ENCODE data around the gene C21orf58.

Gene C21orf58

DNA sequence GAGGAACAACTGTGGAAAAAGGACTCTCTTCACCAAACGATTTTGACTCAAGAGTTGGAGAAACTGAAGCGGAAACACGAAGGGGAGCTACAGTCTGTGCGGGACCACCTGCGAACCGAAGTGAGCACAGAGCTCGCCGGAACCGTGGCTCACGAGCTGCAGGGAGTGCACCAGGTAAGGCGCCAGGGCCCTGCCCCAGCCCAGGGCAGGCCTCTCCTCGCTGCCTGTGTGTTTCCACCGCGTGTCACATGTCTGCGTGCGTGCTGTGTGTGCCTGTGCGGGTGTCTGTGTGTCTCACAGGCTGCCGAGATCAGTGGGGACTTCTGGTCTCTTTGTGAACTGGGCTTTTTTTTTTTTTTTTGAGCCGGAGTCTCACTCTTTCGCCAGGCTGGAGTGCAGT is 43.3 kb upstream of the C21orf58 start:
- no peak overlapping the region for H3K9ac ChIP-seq (ENCODE audit: low read length)
- H3K79me2 ChIP-seq (ENCODE audit: insufficient read depth, low read length), result no peaks in the 10 kb centered on the region
- H3K4me3 ChIP-seq (ENCODE audit: low read depth, low read length, poor library complexity, severe bottlenecking), result no peak overlapping the region
- H3K4me2 ChIP-seq (ENCODE audit: low read length), result no peak overlapping the region
- no peak overlapping the region for H3K27ac ChIP-seq (ENCODE audit: low read depth, low read length, poor library complexity, severe bottlenecking)
- peaks cover 5% of the 10 kb centered on the region for H3K4me1 ChIP-seq (ENCODE audit: insufficient read depth, low read length, severe bottlenecking)
- H3K9me3 ChIP-seq (ENCODE audit: low read length), result no peaks in the 10 kb centered on the region
- no peaks in the 10 kb centered on the region for H3K9me2 ChIP-seq (ENCODE audit: low read depth, low read length)
- peaks cover 71% of the 10 kb centered on the region for H3K36me3 ChIP-seq (ENCODE audit: insufficient read depth, low read length)
- no peaks in the 10 kb centered on the region for H3K27me3 ChIP-seq (ENCODE audit: insufficient read depth, low read length)
- H3F3A ChIP-seq (ENCODE audit: insufficient read depth, low read length), result no peaks in the 10 kb centered on the region
- no peak for TF ChIP-seq EZH2 (IDR thresholded peaks at IDR 0.05; ENCODE audit: borderline replicate concordance, low read length)
- TF ChIP-seq, protein P1, sequence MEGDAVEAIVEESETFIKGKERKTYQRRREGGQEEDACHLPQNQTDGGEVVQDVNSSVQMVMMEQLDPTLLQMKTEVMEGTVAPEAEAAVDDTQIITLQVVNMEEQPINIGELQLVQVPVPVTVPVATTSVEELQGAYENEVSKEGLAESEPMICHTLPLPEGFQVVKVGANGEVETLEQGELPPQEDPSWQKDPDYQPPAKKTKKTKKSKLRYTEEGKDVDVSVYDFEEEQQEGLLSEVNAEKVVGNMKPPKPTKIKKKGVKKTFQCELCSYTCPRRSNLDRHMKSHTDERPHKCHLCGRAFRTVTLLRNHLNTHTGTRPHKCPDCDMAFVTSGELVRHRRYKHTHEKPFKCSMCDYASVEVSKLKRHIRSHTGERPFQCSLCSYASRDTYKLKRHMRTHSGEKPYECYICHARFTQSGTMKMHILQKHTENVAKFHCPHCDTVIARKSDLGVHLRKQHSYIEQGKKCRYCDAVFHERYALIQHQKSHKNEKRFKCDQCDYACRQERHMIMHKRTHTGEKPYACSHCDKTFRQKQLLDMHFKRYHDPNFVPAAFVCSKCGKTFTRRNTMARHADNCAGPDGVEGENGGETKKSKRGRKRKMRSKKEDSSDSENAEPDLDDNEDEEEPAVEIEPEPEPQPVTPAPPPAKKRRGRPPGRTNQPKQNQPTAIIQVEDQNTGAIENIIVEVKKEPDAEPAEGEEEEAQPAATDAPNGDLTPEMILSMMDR (IDR thresholded peaks at IDR 0.05; ENCODE audit: low read length), result no peak
- no peaks in the 10 kb centered on the region for H4K20me1 ChIP-seq (ENCODE audit: insufficient read depth, low read length)
- H2AFZ ChIP-seq (ENCODE audit: low read length), result no peak overlapping the region

DNA sequence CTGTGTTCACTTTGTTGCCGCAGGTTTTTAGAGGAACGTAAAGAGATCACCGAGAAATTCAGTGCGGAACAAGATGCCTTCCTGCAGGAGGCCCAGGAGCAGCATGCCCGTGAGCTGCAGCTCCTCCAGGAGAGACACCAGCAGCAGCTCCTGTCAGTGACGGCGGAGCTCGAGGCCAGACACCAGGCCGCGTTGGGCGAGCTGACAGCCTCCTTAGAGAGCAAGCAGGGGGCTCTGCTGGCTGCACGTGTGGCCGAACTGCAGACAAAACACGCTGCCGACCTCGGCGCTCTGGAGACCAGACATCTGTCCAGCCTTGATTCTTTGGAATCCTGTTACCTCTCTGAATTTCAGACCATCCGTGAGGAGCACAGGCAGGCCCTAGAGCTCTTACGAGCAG is 42.9 kb upstream of the C21orf58 start:
- H3K4me1 ChIP-seq (ENCODE audit: insufficient read depth, low read length, severe bottlenecking), result peaks cover 5% of the 10 kb centered on the region
- no peak overlapping the region for H3K27ac ChIP-seq (ENCODE audit: low read depth, low read length, poor library complexity, severe bottlenecking)
- no peak overlapping the region for H2AFZ ChIP-seq (ENCODE audit: low read length)
- no peak overlapping the region for H3K4me3 ChIP-seq (ENCODE audit: low read depth, low read length, poor library complexity, severe bottlenecking)
- no peaks in the 10 kb centered on the region for H3K27me3 ChIP-seq (ENCODE audit: insufficient read depth, low read length)
- no peak overlapping the region for H3K4me2 ChIP-seq (ENCODE audit: low read length)
- H3K36me3 ChIP-seq (ENCODE audit: insufficient read depth, low read length), result peaks cover 71% of the 10 kb centered on the region
- no peak overlapping the region for H3K9ac ChIP-seq (ENCODE audit: low read length)
- H3K9me2 ChIP-seq (ENCODE audit: low read depth, low read length), result no peaks in the 10 kb centered on the region
- TF ChIP-seq, protein P1 (IDR thresholded peaks at IDR 0.05; ENCODE audit: low read length), result no peak
- TF ChIP-seq EZH2 (IDR thresholded peaks at IDR 0.05; ENCODE audit: borderline replicate concordance, low read length), result no peak
- H3K9me3 ChIP-seq (ENCODE audit: low read length), result no peaks in the 10 kb centered on the region
- no peaks in the 10 kb centered on the region for H4K20me1 ChIP-seq (ENCODE audit: insufficient read depth, low read length)
- H3F3A ChIP-seq (ENCODE audit: insufficient read depth, low read length), result no peaks in the 10 kb centered on the region
- no peaks in the 10 kb centered on the region for H3K79me2 ChIP-seq (ENCODE audit: insufficient read depth, low read length)

DNA sequence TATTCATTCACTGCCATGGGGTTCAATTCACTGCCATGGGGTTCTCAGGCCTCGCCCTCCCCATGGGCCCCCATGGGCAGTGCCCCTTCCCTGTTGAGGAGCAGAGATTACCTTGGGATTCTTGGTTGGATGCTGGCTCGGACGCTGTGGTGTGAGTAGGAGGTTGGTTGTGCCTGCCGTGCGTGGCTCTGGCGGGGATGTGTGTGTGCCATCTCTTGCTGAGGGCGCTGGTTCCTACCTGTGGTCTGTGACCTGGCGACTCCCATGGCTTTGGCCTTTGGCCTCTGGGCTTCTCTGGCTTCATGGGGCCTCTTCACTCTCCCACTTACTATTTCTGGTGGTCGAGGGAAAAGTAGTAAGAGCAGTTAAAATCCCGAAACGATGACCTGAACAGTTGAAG is 42.4 kb upstream of the C21orf58 start:
- H3K4me2 ChIP-seq (ENCODE audit: low read length), result no peak overlapping the region
- H3K4me1 ChIP-seq (ENCODE audit: insufficient read depth, low read length, severe bottlenecking), result peaks cover 5% of the 10 kb centered on the region
- H3K9me2 ChIP-seq (ENCODE audit: low read depth, low read length), result no peaks in the 10 kb centered on the region
- no peaks in the 10 kb centered on the region for H3K27me3 ChIP-seq (ENCODE audit: insufficient read depth, low read length)
- no peak overlapping the region for H3K27ac ChIP-seq (ENCODE audit: low read depth, low read length, poor library complexity, severe bottlenecking)
- peaks cover 69% of the 10 kb centered on the region for H3K36me3 ChIP-seq (ENCODE audit: insufficient read depth, low read length)
- no peak overlapping the region for H2AFZ ChIP-seq (ENCODE audit: low read length)
- H4K20me1 ChIP-seq (ENCODE audit: insufficient read depth, low read length), result no peaks in the 10 kb centered on the region
- no peak overlapping the region for H3K9ac ChIP-seq (ENCODE audit: low read length)
- H3K4me3 ChIP-seq (ENCODE audit: low read depth, low read length, poor library complexity, severe bottlenecking), result no peak overlapping the region
- no peaks in the 10 kb centered on the region for H3K9me3 ChIP-seq (ENCODE audit: low read length)
- H3K79me2 ChIP-seq (ENCODE audit: insufficient read depth, low read length), result no peaks in the 10 kb centered on the region
- no peak for TF ChIP-seq EZH2 (IDR thresholded peaks at IDR 0.05; ENCODE audit: borderline replicate concordance, low read length)
- no peaks in the 10 kb centered on the region for H3F3A ChIP-seq (ENCODE audit: insufficient read depth, low read length)

DNA sequence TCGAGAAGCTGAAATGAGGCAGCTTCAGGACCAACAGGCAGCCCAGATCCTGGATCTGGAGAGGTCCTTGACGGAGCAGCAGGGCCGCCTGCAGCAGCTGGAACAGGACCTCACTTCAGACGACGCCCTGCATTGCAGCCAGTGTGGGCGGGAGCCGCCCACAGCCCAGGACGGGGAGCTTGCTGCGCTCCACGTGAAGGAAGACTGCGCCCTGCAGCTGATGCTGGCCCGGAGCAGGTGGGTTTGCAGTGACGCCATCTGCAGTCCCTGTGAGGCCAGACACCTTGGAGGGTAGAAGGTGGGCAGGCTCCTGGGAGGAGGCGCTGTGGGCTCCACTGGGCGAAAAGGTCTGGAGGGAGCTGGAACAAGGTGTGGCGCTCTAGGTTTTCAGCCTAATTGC is 40.0 kb upstream of the C21orf58 start:
- no peak for TF ChIP-seq EZH2 (IDR thresholded peaks at IDR 0.05; ENCODE audit: borderline replicate concordance, low read length)
- Histone ChIP-seq H3K9me2 (ENCODE audit: low read depth, low read length) (no peaks in the 10 kb centered on the region), H3K4me2 (ENCODE audit: low read length) (no peak overlapping the region), H3K4me1 (ENCODE audit: insufficient read depth, low read length, severe bottlenecking) (peaks cover 3% of the 10 kb centered on the region), H2AFZ (ENCODE audit: low read length) (no peak overlapping the region), H3K9ac (ENCODE audit: low read length) (no peak overlapping the region), H3K27ac (ENCODE audit: low read depth, low read length, poor library complexity, severe bottlenecking) (no peak overlapping the region), H3K4me3 (ENCODE audit: low read depth, low read length, poor library complexity, severe bottlenecking) (no peak overlapping the region), H4K20me1 (ENCODE audit: insufficient read depth, low read length) (no peaks in the 10 kb centered on the region), H3K36me3 (ENCODE audit: insufficient read depth, low read length) (peaks cover 69% of the 10 kb centered on the region), H3K79me2 (ENCODE audit: insufficient read depth, low read length) (no peaks in the 10 kb centered on the region), H3K9me3 (ENCODE audit: low read length) (no peaks in the 10 kb centered on the region), H3K27me3 (ENCODE audit: insufficient read depth, low read length) (no peaks in the 10 kb centered on the region), H3F3A (ENCODE audit: insufficient read depth, low read length) (no peaks in the 10 kb centered on the region)

Data from OCI-LY1 (cell line).